HG02981 (cell line): Measurements from ENCODE around the gene HAUS3.
"Not testable (repeated sequence)": the region's sequence is repeated elsewhere in the genome, so short reads cannot be mapped to it uniquely, and the experiment has no call there.

Experiments used
- ATAC-seq: cut with Tn5 transposase; IDR thresholded peaks from one replicate; pipeline ENCODE4 v1.9.1; 2021; ENCODE audit warnings: mild to moderate bottlenecking, moderate library complexity; ENCODE audit not compliant: unreplicated experiment

HAUS3 gene

DNA sequence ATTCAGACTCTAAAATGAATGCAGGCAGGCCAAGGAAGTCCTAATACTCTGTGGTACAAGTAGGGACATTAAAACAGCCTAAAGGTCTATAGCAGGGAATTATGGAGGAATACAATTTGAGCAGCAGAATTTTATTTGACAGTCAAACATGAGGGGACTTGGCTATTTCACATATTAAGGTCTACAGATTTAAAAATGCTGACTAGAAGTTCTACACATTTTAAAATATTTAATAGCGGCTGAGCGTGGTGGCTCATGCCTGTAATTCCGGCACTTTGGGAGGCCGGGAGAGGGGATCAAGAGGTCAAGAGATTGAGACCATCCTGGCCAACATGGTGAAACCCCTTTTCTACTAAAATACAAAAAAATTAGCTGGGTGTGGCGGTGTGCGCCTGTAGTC is 10.8 kb downstream of the HAUS3 start:
- ATAC-seq = no peak

DNA sequence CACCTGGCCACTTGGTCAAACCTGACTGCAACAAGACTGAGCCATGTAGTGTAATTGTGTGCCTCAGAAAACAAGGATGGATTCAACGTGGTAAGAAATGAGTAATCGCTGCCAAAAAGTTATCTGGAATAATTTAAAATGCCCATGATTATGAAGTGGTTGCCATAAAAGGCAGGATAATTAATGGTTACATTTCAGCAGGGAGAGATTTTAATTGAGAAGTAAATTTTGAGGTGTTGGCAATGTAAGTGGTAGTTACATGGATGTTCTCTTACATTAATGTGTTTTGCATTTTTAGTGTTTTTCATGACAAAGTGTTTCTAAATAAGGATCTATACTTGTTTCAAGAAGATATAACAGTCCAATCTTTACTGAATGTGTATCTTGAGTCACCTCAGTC is 15.7 kb downstream of the HAUS3 start:
- ATAC-seq = no peak

GRCh38 chr4:2222838-2223237 is 19.1 kb downstream of the HAUS3 start:
- no peak for ATAC-seq

DNA sequence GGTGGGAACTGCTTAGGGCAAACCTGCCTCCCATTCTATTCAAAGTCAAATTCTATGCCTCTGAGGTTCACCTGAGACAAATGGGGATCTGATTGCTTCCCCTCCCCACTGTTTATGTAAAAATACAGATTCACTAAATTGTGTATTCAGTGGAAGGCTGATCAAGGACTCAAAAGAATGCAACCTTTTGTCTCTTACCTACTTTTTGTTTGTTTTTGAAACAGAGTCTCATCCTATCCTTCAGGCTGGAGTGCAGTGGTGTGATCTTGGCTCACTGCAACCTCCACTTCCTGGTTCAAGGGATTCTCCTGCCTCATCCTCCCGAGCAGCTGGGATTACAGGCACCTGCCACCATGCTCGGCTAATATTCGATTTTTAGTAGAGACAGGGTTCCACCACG is 20.5 kb downstream of the HAUS3 start:
- ATAC-seq = not testable (repeated sequence)

- no peak for ATAC-seq
Measured at GRCh38 chr4:2220016-2220630, 21.8 kb downstream of the HAUS3 start.

DNA sequence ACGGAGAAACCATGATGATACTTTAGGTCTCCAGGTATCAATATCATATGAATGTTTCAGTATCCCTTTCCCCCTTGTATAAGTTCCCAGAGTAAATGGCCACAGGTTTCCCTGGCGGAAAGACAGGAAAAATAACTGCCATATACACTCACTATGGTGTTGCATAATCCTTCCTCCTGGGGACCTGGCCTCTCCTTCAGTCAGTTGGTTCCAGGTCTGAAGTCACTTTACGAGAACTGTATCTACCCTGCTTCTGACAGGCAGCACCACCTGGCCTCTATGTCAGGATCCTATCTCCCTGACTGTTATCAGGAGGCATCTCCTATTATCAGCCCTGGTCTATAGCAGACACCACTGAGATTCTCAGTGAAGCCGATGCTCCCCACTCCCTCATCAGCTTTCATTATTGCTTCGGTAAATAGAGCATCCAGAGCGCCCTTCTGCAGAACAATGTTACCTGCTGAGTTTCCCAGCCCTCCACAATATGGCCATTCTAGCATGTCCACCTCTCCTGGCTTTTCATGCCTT is 22.6 kb downstream of the HAUS3 start:
- ATAC-seq = no peak

DNA sequence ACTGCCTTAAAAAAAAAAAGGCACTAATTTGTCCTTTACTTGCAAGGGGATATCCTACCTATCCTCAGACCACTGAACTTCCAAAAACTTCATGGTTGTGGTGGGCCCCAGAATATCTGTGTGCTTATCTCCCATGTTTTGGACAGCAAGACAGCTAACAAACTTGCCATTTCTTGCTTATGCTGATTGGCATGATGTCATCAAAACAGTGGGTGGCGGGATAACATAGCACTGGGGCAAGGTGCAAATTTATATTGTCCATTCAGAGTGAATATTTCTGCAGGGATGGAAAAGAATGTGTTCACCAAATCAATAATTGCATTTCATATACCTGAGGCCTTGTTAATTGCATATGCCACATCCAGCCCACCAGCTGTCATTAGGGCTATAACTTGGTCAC is 23.5 kb downstream of the HAUS3 start:
- ATAC-seq = no peak

DNA sequence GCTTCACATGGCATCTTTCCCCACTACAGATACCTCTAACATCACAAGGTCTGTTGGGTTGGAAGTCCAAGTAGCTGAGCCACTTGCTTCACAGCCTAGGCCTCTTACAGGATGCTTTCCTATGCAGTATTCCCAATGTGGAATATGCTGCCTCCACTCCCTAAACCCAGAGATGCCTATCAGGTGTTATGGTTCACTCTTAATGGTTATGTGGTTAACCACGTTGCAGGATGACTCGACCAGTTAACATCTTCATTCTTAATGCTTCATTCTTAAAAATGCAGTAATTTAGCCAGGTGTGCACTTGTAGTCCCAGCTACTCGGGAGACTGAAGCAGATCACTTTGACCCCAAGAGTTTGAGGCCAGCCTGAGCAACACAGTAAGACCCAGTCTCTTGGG is 24.2 kb downstream of the HAUS3 start:
- ATAC-seq = no peak

GRCh38 chr4:2212831-2213230 is 29.1 kb downstream of the HAUS3 start:
- no peak for ATAC-seq

GRCh38 chr4:2202789-2203188 is 39.1 kb downstream of the HAUS3 start:
- not testable (repeated sequence) for ATAC-seq

- no peak for ATAC-seq
Measured at GRCh38 chr4:2194496-2194895, 47.4 kb downstream of the HAUS3 start.

- no peak for ATAC-seq
Measured at GRCh38 chr4:2193326-2193725, 48.6 kb downstream of the HAUS3 start.

- ATAC-seq = no peak
Measured at GRCh38 chr4:2186865-2187172, 55.1 kb downstream of the HAUS3 start.

DNA sequence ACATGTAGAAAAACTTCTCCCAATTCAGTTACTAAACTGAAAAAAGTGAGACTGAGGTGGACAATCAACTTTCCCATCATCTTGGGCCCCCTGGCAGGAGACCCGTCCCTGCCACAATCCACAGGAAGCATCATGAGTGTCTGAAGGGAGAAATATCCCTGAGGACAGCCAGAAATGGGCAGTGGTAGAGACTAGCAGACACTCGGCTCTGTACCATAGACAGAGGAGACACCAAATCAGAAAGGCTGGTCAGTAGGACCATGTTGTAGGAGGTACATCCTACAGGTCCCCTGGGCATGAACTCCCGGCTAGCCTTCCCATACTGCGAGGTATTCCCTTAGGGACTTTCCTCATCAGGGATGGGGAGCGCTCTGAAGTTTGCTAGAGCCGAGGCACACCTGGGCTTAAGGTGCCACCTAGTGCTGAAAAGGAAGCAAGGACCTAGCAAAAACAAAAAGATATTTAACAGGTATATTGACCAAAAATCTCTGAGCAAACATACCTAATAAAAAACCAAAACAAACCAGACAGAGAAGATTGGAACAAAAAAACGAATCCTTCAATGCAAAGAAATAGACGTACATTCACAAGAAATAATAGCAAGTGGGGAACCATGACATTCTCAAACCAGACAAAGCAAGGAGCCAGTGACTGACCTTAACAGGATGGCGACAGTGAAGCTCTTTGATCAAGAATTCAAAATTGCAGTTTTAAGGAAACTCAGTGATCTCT is 55.6 kb downstream of the HAUS3 start:
- no peak for ATAC-seq

DNA sequence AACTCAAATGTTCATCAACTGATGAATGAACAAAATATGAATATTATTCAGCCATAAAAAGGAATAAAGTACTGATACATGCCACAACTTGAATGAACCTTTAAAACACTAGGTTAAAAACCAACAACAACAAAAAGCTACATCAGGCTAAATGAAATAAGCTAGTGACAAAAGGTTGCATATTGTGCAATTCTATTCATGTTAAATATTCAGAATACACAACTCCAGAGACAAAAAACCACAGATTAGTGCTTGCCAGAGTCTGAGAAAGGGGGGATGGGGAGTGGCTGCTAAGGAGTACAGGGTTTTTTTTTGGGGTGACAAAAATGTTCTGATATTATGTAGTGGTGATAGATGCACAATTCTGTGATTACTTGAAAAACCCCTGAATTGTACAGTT is 58.5 kb downstream of the HAUS3 start:
- ATAC-seq = no peak

DNA sequence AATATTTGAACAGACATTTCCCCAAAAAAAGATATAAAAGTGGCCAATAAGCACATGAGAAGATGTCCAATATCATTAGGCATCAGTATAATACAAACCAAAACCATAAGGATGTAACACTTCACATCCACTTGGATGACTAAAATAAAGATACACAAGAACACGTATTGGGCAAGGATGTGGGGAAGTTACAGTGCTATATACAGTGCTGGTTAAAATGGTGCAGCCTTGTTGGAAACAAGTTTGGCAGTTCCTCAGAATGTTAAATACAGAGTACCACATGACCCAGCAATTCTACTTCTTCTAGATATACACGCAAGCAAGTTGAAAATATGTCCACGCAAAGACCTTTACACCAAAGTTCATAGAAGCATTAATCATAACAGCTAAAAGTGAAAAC is 58.9 kb downstream of the HAUS3 start:
- ATAC-seq = no peak

- ATAC-seq = no peak
Measured at GRCh38 chr4:2180410-2180809, 61.5 kb downstream of the HAUS3 start.

DNA sequence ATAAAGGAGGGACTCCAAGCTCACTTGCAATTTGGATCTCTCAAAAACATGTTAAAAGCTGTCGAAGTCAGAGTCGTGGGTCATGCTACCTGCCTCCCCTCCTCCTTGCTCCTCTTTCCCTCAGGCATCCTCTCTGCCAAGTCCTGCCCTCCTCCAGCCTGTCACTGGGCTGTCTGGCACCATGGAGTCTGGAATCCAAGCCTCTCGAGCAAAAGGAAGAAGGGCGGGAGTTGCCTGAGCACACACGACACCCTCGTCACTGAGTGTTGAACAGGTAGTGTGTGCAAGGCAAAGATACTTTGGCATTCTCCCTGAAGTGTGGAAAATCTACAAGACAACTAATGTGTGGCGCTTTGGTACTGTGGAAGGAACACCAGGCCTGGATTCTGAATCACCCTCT is 62.2 kb downstream of the HAUS3 start:
- no peak for ATAC-seq

DNA sequence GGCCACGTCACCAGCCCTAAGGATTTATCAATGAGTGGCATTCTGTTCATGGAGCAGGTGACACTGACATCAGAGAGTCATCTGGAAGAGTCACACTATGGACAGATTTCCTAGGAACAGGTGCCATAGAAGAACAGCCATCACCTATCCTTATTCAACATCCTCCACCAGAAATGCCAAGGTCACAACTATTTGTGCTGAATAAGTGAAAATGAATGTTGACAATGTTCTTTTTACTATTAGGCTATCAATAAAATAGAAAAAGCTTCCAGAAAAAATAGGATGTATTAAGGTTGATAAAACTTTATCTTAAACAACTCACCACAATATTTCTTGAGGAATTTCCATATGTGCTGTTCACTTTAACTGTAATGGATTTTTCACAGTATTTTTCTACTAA is 62.9 kb downstream of the HAUS3 start:
- no peak for ATAC-seq
